Left ventricle myocardium superior (tissue), 1 donor: ENCODE measurements around the gene PPP1R9A. TPM values are rescaled to one million over a fixed set of nuclear protein-coding genes. Genes with fewer than 3 reads are reported as not detected.

Source experiments
- ATAC-seq: fragments of 200-7000 bp; cut with Tn5 transposase; one replicate; pipeline ENCODE4 v1.9.1; 2020; ENCODE audit warnings: mild to moderate bottlenecking, moderate library complexity
- DNase-seq: peaks from one replicate; pipeline ENCODE4 v3.0.0-alpha.2; 2020
- intact Hi-C: fragments of 100-400 bp; cut with micrococcal nuclease; formaldehyde crosslinking; loops from one replicate; pipeline ENCODE4 v1.11.0; 2022
- total RNA-seq: library from RNA; stranded (reverse); fragmentation: NEBNext Ultra II Directional; extraction: Animal tissue kit (Norgen Biotek cat#: 25700); gene quantifications from one replicate; pipeline ENCODE4 v1.2.1, GENCODE V29; 2021
- donor health status: DM: no; HTN: yes; CAD: no; lungs with severe emphysema.

The PPP1R9A gene
- total RNA-seq, 1 donor from 2014 or later: 26.0 TPM

GRCh38 chr7:95321720-95322119, 414.3 kb downstream of the PPP1R9A start:
- DNase-seq: no peak
- ATAC-seq: no peak
- intact Hi-C loops: no loop called here

- no peak for ATAC-seq
- intact Hi-C loops: no loop called here
Observed at GRCh38 chr7:95322396-95322795, 415.0 kb downstream of the PPP1R9A start.

GRCh38 chr7:95322854-95323253, 415.5 kb downstream of the PPP1R9A start:
- ATAC-seq (no peak), DNase-seq (no peak)
- intact Hi-C loops: no loop called here

More at GRCh38 chr7:95322396-95322795, 415.0 kb downstream of the PPP1R9A start:
- no peak for DNase-seq

GRCh38 chr7:95323410-95324129, 416.2 kb downstream of the PPP1R9A start:
- DNase-seq (no peak), ATAC-seq (no peak)
- intact Hi-C loops: no loop called here

GRCh38 chr7:95324431-95324830, 417.0 kb downstream of the PPP1R9A start, which contains the start of gene PON1:
Gene PON1 (minus strand): TSS chr7:95324532. CDS start chr7:95324475, 57 bp downstream.
- intact Hi-C loops: no loop called here
- DNase-seq (no peak), ATAC-seq (no peak)

GRCh38 chr7:95327356-95327755, 420.0 kb downstream of the PPP1R9A start:
- no peak for ATAC-seq
- intact Hi-C loops: no loop called here
- no peak for DNase-seq

- no peak for DNase-seq
- no peak for ATAC-seq
- intact Hi-C loops: no loop called here
Observed at GRCh38 chr7:95330204-95330960, 423.0 kb downstream of the PPP1R9A start.

GRCh38 chr7:95330961-95331337, 423.6 kb downstream of the PPP1R9A start:
- ATAC-seq (no peak), DNase-seq (no peak)
- intact Hi-C loops: no loop called here

GRCh38 chr7:95334447-95334846, 427.1 kb downstream of the PPP1R9A start:
- ATAC-seq: no peak
- intact Hi-C loops: no loop called here
- DNase-seq: no peak

GRCh38 chr7:95335093-95335492, 427.7 kb downstream of the PPP1R9A start:
- intact Hi-C loops: no loop called here
- no peak for DNase-seq
- no peak for ATAC-seq

GRCh38 chr7:95338832-95339231, 431.4 kb downstream of the PPP1R9A start:
- no peak for ATAC-seq
- intact Hi-C loops: no loop called here
- DNase-seq: no peak

GRCh38 chr7:95340491-95340890, 433.1 kb downstream of the PPP1R9A start:
- intact Hi-C loops: no loop called here
- no peak for DNase-seq
- no peak for ATAC-seq

- no peak for ATAC-seq
- intact Hi-C loops: no loop called here
- no peak for DNase-seq
Observed at GRCh38 chr7:95342029-95342428, 434.6 kb downstream of the PPP1R9A start.

- DNase-seq (no peak), ATAC-seq (no peak)
- intact Hi-C loops: no loop called here
Observed at GRCh38 chr7:95342642-95343307, 435.4 kb downstream of the PPP1R9A start.
